A673 (cell line): ENCODE results near the gene AGAP1. TPM values are rescaled to one million over a fixed set of nuclear protein-coding genes. Genes with fewer than 3 reads are reported as not detected.

ENCODE experiments used
- BruUV-seq: library from RNA; stranded (reverse); fragments of 400-500 nt; replicated peaks from 2 replicates; lab custom pipeline; 2021; lab: Mats Ljungman, UMichigan
- CTCF ChIA-PET: fragments of 300-600 bp; sonication (Branson Sonifier 250); formaldehyde crosslinking; loops from one replicate; lab custom pipeline; 2022; ENCODE audit warnings: antibody characterized with exemption; lab: Charles Lee
- POLR2A ChIA-PET: fragments of 300-600 bp; sonication (Branson Sonifier 250); formaldehyde crosslinking; loops from one replicate; lab custom pipeline; 2022; ENCODE audit warnings: antibody characterized with exemption; ENCODE audit not compliant: low non-redundant PET; lab: Charles Lee
- DNase-seq: peaks from one replicate; pipeline ENCODE4 v3.0.0-alpha.2; 2015; ENCODE audit warnings: low spot score
- H3K27ac ChIP-seq: fragments of 200-600 bp; sonication (generic); 2 replicates; pipeline ENCODE4 v1.5.1; 2016; ENCODE audit warnings: mixed run types, low read depth, mild to moderate bottlenecking, mixed read lengths, antibody characterized with exemption, low read length; ENCODE audit not compliant: poor library complexity, severe bottlenecking
- H3K27me3 ChIP-seq: fragments of 200-600 bp; sonication (generic); replicated peaks from 2 replicates; pipeline ENCODE4 v1.6.1; 2017; ENCODE audit warnings: mixed run types, low read depth, mild to moderate bottlenecking, mixed read lengths, antibody characterized with exemption, low read length; ENCODE audit not compliant: insufficient read depth, poor library complexity
- H3K36me3 ChIP-seq: fragments of 200-600 bp; sonication (generic); 2 replicates; pipeline ENCODE4 v1.6.1; 2016; ENCODE audit warnings: mixed run types, mild to moderate bottlenecking, mixed read lengths, antibody characterized with exemption, low read length; ENCODE audit not compliant: insufficient read depth, poor library complexity, severe bottlenecking
- H3K4me1 ChIP-seq: fragments of 200-600 bp; sonication (generic); 2 replicates; pipeline ENCODE4 v1.6.1; 2017; ENCODE audit warnings: mixed run types, mild to moderate bottlenecking, mixed read lengths, antibody characterized with exemption, low read length; ENCODE audit not compliant: insufficient read depth, poor library complexity, severe bottlenecking
- H3K4me3 ChIP-seq: fragments of 200-600 bp; sonication (generic); 2 replicates; pipeline ENCODE4 v1.5.1; 2016; ENCODE audit warnings: low read depth, mixed run types, mild to moderate bottlenecking, mixed read lengths, low read length; ENCODE audit not compliant: poor library complexity, severe bottlenecking
- H3K9me3 ChIP-seq: fragments of 200-600 bp; sonication (generic); 2 replicates; pipeline ENCODE4 v1.6.1; 2016; ENCODE audit warnings: mixed run types, low read depth, mild to moderate bottlenecking, mixed read lengths, antibody characterized with exemption, low read length; ENCODE audit not compliant: poor library complexity, severe bottlenecking
- CTCF ChIP-seq: fragments of 300-800, 200-600 bp; sonication (generic); conservative IDR thresholded peaks from 2 replicates; pipeline ENCODE4 v1.5.1; 2017; ENCODE audit warnings: low read depth, mild to moderate bottlenecking, antibody characterized with exemption, low read length, moderate library complexity, mixed read lengths
- EZH2 ChIP-seq: fragments of 200-600 bp; sonication (generic); IDR thresholded peaks from 2 replicates; pipeline ENCODE4 v1.6.1; 2017; ENCODE audit warnings: borderline replicate concordance, low read depth, mild to moderate bottlenecking, mixed read lengths, antibody characterized with exemption, low read length; ENCODE audit not compliant: poor library complexity, severe bottlenecking
- intact Hi-C: fragments of 100-400 bp; cut with micrococcal nuclease; formaldehyde crosslinking; loops from one replicate; pipeline ENCODE4 v1.10.0; 2022; ENCODE audit not compliant: unreplicated experiment
- total RNA-seq: library from RNA; stranded (reverse); gene quantifications from 2 replicates; pipeline ENCODE4 v1.2.3, GENCODE V29; 2021

The AGAP1 gene
- total RNA-seq, 1 experiment from 2014 or later = 25.3 TPM

DNA sequence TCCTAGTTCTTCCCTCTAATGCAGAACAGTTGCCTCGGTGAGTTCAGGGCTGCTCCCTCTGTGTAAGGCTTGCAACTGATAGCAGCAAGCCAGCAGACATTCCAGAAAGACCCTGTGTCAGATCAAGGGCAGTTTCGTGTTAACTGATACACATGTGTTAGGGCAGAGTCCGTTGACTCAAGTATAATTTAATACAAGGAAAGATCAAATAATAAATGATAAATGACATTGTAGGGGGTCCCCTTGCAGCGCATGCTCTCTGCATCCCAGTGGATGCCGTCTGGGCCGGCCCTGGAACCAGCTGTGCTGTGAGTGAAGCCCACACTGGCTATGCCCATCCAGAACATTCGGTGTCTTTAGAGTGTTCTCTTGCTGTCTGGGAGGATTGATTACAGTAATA is 180.3 kb downstream of the AGAP1 start:
- Histone ChIP-seq H3K36me3 (no peaks in the 10 kb centered on the region), H3K27me3 (peaks cover 4% of the 10 kb centered on the region), H3K4me3 (no peak overlapping the region), H3K27ac (no peak overlapping the region), H3K4me1 (no peaks in the 10 kb centered on the region), H3K9me3 (no peaks in the 10 kb centered on the region)
- ChIA-PET POLR2A (no interaction called here), CTCF (no interaction called here)
- no peak for DNase-seq
- no TSS peak for BruUV-seq
- intact Hi-C loops = no loop called here
- TF ChIP-seq EZH2 (no peak), CTCF (no peak)

DNA sequence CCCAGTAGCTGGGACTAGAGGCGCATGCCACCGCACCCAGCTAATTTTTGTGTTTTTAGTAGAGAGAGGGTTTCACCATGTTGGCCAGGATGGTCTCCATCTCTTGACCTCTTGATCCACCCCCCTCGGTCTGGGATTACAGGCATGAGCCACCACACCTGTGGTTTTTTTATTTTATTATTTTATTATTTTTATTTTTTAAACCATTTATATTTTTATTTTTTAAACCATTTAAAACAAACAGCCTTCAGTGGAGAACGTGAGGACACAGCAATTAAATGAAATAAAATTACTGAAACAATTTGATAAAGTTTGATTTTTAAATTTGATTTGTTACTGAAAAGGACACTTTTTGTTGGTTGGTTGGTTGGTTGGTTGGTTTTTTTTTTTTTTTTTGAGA is 181.0 kb downstream of the AGAP1 start:
- TF ChIP-seq EZH2 (no peak), CTCF (no peak)
- BruUV-seq = no TSS peak
- Histone ChIP-seq H3K36me3 (no peaks in the 10 kb centered on the region), H3K27me3 (peaks cover 4% of the 10 kb centered on the region), H3K4me1 (no peaks in the 10 kb centered on the region), H3K27ac (no peak overlapping the region), H3K9me3 (no peaks in the 10 kb centered on the region), H3K4me3 (no peak overlapping the region)
- POLR2A ChIA-PET = no interaction called here
- intact Hi-C loops = no loop called here
- no peak for DNase-seq
- CTCF ChIA-PET = no interaction called here

- Histone ChIP-seq H3K4me3 (no peak overlapping the region), H3K36me3 (no peaks in the 10 kb centered on the region), H3K27me3 (no peaks in the 10 kb centered on the region), H3K9me3 (no peaks in the 10 kb centered on the region), H3K27ac (no peak overlapping the region), H3K4me1 (no peaks in the 10 kb centered on the region)
- DNase-seq = no peak
- TF ChIP-seq EZH2 (no peak), CTCF (0 out of 2 replicates have a peak, but pooled peaks have one; percentile 21)
- intact Hi-C loops = no loop called here
- ChIA-PET POLR2A (no interaction called here), CTCF (interaction anchor here (1.0 kb wide), 1 partner anchor 70 kb away, joined by 4 read pairs; no protein-coding TSS in a partner anchor)
- BruUV-seq = no TSS peak
Measured at GRCh38 chr2:235675678-235676535, 182.1 kb downstream of the AGAP1 start.
